Neuronal stem cell (in vitro differentiated cells): Measurements from ENCODE around the gene COG8.

Source experiments
- DNase-seq: peaks from one replicate; pipeline ENCODE4 v3.0.0-alpha.2; 2013; ENCODE audit warnings: low spot score
- H2AFZ ChIP-seq: one replicate; pipeline ENCODE4 v1.6.1; 2013; ENCODE audit warnings: mild to moderate bottlenecking, low read length, inconsistent platforms
- H2AK5ac ChIP-seq: 2 replicates; pipeline ENCODE4 v1.6.1; 2013; ENCODE audit warnings: low read depth, mild to moderate bottlenecking, inconsistent platforms, low read length, moderate library complexity, mixed read lengths
- H2BK120ac ChIP-seq: 2 replicates; pipeline ENCODE4 v1.6.1; 2013; ENCODE audit warnings: low read depth, mild to moderate bottlenecking, inconsistent platforms, low read length, moderate library complexity, mixed read lengths
- H2BK12ac ChIP-seq: one replicate; pipeline ENCODE4 v1.6.1; 2013; ENCODE audit warnings: low read length, inconsistent platforms
- H2BK15ac ChIP-seq: 2 replicates; pipeline ENCODE4 v1.6.1; 2013; ENCODE audit warnings: mild to moderate bottlenecking, low read length, inconsistent platforms, mixed read lengths
- H2BK5ac ChIP-seq: one replicate; pipeline ENCODE4 v1.6.1; 2013; ENCODE audit warnings: inconsistent platforms, mild to moderate bottlenecking, low read length, moderate library complexity
- H3K14ac ChIP-seq: one replicate; pipeline ENCODE4 v1.6.1; 2013; ENCODE audit warnings: low read length, inconsistent platforms
- H3K18ac ChIP-seq: 2 replicates; pipeline ENCODE4 v1.6.1; 2013; ENCODE audit warnings: low read length, inconsistent platforms
- H3K23ac ChIP-seq: 2 replicates; pipeline ENCODE4 v1.6.1; 2013; ENCODE audit warnings: low read depth, mild to moderate bottlenecking, mixed read lengths, low read length, inconsistent platforms; ENCODE audit not compliant: poor library complexity
- H3K27ac ChIP-seq: replicated peaks from 3 replicates; pipeline ENCODE4 v1.5.1; 2013; ENCODE audit warnings: low read length, inconsistent platforms
- H3K27me3 ChIP-seq, 3 experiments: 2 replicates each; pipeline ENCODE4 v1.6.1; 2013; ENCODE audit warnings: low read length in 3 of 3, mild to moderate bottlenecking in 2 of 3, inconsistent platforms in 1 of 3, low read depth in 1 of 3, mixed read lengths in 1 of 3, moderate library complexity in 1 of 3; ENCODE audit not compliant: control insufficient read depth in 3 of 3, insufficient read depth in 3 of 3
- H3K36me3 ChIP-seq, 2 donors: replicated peaks in 1 of 2; 2 replicates each; pipeline ENCODE4 v1.6.1; 2013; ENCODE audit warnings: low read length in 2 of 2; ENCODE audit not compliant: control insufficient read depth in 2 of 2, insufficient read depth in 2 of 2
- H3K4ac ChIP-seq: 2 replicates; pipeline ENCODE4 v1.6.1; 2013; ENCODE audit warnings: inconsistent platforms, mild to moderate bottlenecking, low read length, moderate library complexity
- H3K4me1 ChIP-seq, 2 donors: 1 replicate in 1 of 2; 2 replicates in 1 of 2; pipeline ENCODE4 v1.6.1; 2013; ENCODE audit warnings: low read length in 2 of 2, low read depth in 1 of 2; ENCODE audit not compliant: control insufficient read depth in 2 of 2, insufficient read depth in 1 of 2
- H3K4me2 ChIP-seq: one replicate; pipeline ENCODE4 v1.6.1; 2013; ENCODE audit warnings: mild to moderate bottlenecking, low read length, inconsistent platforms; ENCODE audit not compliant: insufficient read depth, poor library complexity, severe bottlenecking
- H3K4me3 ChIP-seq, 2 donors: 2 replicates each; pipeline ENCODE4 v1.5.1; 2013; ENCODE audit warnings: low read length in 2 of 2, mild to moderate bottlenecking in 2 of 2, inconsistent platforms in 1 of 2, moderate library complexity in 1 of 2
- H3K79me1 ChIP-seq: one replicate; pipeline ENCODE4 v1.6.1; 2013; ENCODE audit warnings: low read depth, mild to moderate bottlenecking, inconsistent platforms, low read length, moderate library complexity
- H3K9ac ChIP-seq: one replicate; pipeline ENCODE4 v1.6.1; 2013; ENCODE audit warnings: mild to moderate bottlenecking, low read depth, low read length, inconsistent platforms; ENCODE audit not compliant: poor library complexity
- H3K9me3 ChIP-seq, 2 donors: replicated peaks in 1 of 2; 2 replicates each; pipeline versions ENCODE3 to v1.6.1; 2013; ENCODE audit warnings: low read length in 2 of 2, mild to moderate bottlenecking in 2 of 2, inconsistent platforms in 1 of 2, low read depth in 1 of 2, mixed read lengths in 1 of 2, moderate library complexity in 1 of 2; ENCODE audit not compliant: control insufficient read depth in 2 of 2, insufficient read depth in 1 of 2
- H4K8ac ChIP-seq: one replicate; pipeline ENCODE4 v1.6.1; 2013; ENCODE audit warnings: low read depth, mild to moderate bottlenecking, inconsistent platforms, low read length, moderate library complexity
- H4K91ac ChIP-seq: one replicate; pipeline ENCODE4 v1.6.1; 2013; ENCODE audit warnings: low read length, low read depth, mild to moderate bottlenecking, inconsistent platforms; ENCODE audit not compliant: poor library complexity
- WGBS, 2 donors: extraction: QIAGEN DNeasy Blood & Tissue Kit; methylation state at CpG; one replicate each; pipeline ENCODE4 v1.1.7; 2013; ENCODE audit warnings: missing lambda C conversion rate in 2 of 2, mixed read lengths in 1 of 2; ENCODE audit not compliant: insufficient read length in 2 of 2, insufficient replicate concordance in 1 of 2; ENCODE audit errors: extremely low coverage in 2 of 2; 5-methylcytosine and 5-hydroxymethylcytosine counted together

The COG8 gene

DNA sequence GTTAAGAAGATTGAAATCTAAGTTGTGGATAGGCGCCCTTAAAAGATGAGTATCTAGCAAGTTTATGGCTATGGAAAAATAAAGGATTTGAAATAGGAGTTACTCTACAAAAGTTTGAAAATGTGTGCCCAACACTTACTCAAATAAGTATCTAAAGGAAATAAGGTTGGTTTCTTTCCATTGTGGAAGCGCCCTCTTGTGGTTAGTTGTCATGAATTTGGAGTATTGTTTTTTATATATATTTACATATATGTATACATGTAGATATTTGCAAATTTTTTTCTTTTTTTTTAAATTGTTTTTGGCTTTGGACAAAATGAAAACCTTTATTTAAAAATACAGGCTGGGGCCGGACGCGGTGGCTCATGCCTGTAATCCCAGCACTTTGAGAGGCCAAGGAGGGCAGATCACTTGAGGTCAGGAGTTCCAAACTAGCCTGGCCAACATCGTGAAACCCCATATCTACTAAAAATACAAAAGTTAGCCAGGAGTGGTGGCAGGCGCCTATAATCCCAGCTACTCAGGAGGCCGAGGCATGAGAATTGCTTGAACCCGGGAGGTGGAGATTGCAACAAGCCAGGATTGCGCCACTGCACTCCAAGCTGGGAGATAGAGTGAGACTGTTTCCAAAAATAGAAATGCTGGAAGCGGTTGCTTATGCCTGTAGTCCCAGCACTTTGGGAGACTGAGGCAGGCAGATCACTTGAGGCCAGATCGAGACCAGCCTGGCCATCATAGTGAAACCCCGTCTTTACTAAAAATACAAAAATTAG is 52.2 kb downstream of the COG8 start:
- Histone ChIP-seq H2BK15ac (no peak overlapping the region), H3K14ac (no peak overlapping the region), H3K27ac (no peak overlapping the region), H3K4me1 (no peaks in the 10 kb centered on the region), H2BK12ac (no peak overlapping the region), H4K8ac (no peak overlapping the region), H3K36me3 (peaks cover 13 to 79% of the 10 kb centered on the region in 2 donors), H3K4me2 (no peak overlapping the region), H3K79me1 (no peaks in the 10 kb centered on the region), H3K18ac (no peak overlapping the region), H2AFZ (no peak overlapping the region), H2BK120ac (no peak overlapping the region), H2BK5ac (no peak overlapping the region), H3K27me3 (no peaks in the 10 kb centered on the region), H3K4me3 (no peak overlapping the region), H3K9ac (no peak overlapping the region), H3K4ac (no peak overlapping the region), H3K23ac (no peak overlapping the region), H2AK5ac (no peak overlapping the region), H3K9me3 (no peaks in the 10 kb centered on the region), H4K91ac (no peak overlapping the region)
- DNase-seq: peak; percentile 18
- no CpG with 5 or more reads among the region's 13 CpGs for WGBS, 2 donors

DNA sequence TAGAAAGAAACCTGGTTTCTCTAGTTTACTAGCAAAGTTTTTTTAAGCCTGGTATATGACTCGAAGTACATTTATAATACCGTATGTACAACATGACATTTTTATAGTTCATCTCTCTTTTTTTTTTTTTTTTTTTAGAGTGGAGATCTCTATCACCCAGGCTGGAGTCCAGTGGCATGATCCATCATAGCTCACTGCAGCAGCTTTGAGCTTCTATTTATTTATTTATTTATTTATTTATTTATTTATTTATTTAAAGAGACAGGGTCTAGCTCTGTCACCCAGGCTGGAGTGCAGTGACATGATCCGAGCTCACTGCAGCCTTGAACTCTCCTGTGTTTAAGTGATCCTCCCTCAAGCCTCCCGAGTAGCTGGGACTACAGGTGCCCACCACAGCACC is 54.1 kb downstream of the COG8 start:
- Histone ChIP-seq H3K18ac (no peak overlapping the region), H4K91ac (no peak overlapping the region), H3K27me3 (no peaks in the 10 kb centered on the region), H3K4me3 (no peak overlapping the region), H3K79me1 (no peaks in the 10 kb centered on the region), H3K27ac (no peak overlapping the region), H3K9me3 (no peaks in the 10 kb centered on the region), H2BK15ac (no peak overlapping the region), H2AK5ac (no peak overlapping the region), H3K9ac (no peak overlapping the region), H2BK5ac (no peak overlapping the region), H4K8ac (no peak overlapping the region), H3K36me3 (peaks cover 11 to 67% of the 10 kb centered on the region in 2 donors), H3K4ac (no peak overlapping the region), H3K14ac (no peak overlapping the region), H3K23ac (no peak overlapping the region), H2AFZ (no peak overlapping the region), H2BK120ac (no peak overlapping the region), H2BK12ac (no peak overlapping the region), H3K4me2 (no peak overlapping the region), H3K4me1 (no peaks in the 10 kb centered on the region)
- WGBS, 2 donors: no CpG with 5 or more reads among the region's 4 CpGs
- no peak for DNase-seq

GRCh38 chr16:69283851-69284250 is 55.5 kb downstream of the COG8 start:
- no peak overlapping the region for H2BK120ac ChIP-seq
- no peak overlapping the region for H3K27ac ChIP-seq
- H2BK15ac ChIP-seq: no peak overlapping the region
- H4K91ac ChIP-seq: no peak overlapping the region
- no peak overlapping the region for H2AFZ ChIP-seq
- no peaks in the 10 kb centered on the region for H3K9me3 ChIP-seq
- H3K36me3 ChIP-seq: peaks cover 11 to 62% of the 10 kb centered on the region in 2 donors
- no peak overlapping the region for H3K4me2 ChIP-seq
- H3K9ac ChIP-seq: no peak overlapping the region
- no peak overlapping the region for H3K18ac ChIP-seq
- H3K27me3 ChIP-seq: no peaks in the 10 kb centered on the region
- WGBS, 2 donors: no CpG with 5 or more reads among the region's 4 CpGs
- no peaks in the 10 kb centered on the region for H3K79me1 ChIP-seq
- no peak overlapping the region for H3K4ac ChIP-seq
- no peaks in the 10 kb centered on the region for H3K4me1 ChIP-seq
- no peak overlapping the region for H3K14ac ChIP-seq
- no peak overlapping the region for H4K8ac ChIP-seq
- H3K23ac ChIP-seq: no peak overlapping the region
- no peak for DNase-seq
- no peak overlapping the region for H3K4me3 ChIP-seq
- no peak overlapping the region for H2BK5ac ChIP-seq
- H2AK5ac ChIP-seq: no peak overlapping the region
- H2BK12ac ChIP-seq: no peak overlapping the region

DNA sequence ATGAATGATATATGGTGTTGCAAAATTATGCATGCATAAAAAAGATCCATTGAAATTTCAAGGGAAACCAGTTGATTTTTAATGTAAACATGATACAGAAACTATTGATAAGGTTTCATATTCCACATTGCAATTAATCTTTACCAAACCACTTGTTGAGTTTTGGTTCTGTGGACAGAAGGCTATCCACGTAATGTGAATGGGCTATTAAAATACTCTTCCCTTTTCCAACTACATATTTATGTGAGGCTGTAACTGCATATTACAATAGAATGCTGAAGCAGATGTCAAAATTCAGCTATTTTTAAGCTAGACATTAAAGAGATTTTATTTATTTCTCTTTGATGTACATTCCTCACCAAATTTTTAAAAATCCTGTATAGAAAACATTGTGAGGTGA is 62.0 kb downstream of the COG8 start:
- no peaks in the 10 kb centered on the region for H3K27me3 ChIP-seq
- WGBS, 2 donors: no CpG with 5 or more reads among the region's 1 CpG
- no peak overlapping the region for H3K4me2 ChIP-seq
- no peak overlapping the region for H2BK120ac ChIP-seq
- H3K23ac ChIP-seq: no peak overlapping the region
- H3K18ac ChIP-seq: no peak overlapping the region
- H2BK5ac ChIP-seq: no peak overlapping the region
- H4K8ac ChIP-seq: no peak overlapping the region
- DNase-seq: no peak
- no peak overlapping the region for H2BK12ac ChIP-seq
- no peaks in the 10 kb centered on the region for H3K9me3 ChIP-seq
- no peak overlapping the region for H3K9ac ChIP-seq
- no peak overlapping the region for H2AFZ ChIP-seq
- no peak overlapping the region for H3K4ac ChIP-seq
- no peak overlapping the region for H3K14ac ChIP-seq
- H3K4me3 ChIP-seq: no peak overlapping the region
- H2AK5ac ChIP-seq: no peak overlapping the region
- H2BK15ac ChIP-seq: no peak overlapping the region
- H4K91ac ChIP-seq: no peak overlapping the region
- no peaks in the 10 kb centered on the region for H3K4me1 ChIP-seq
- no peaks in the 10 kb centered on the region for H3K79me1 ChIP-seq
- H3K27ac ChIP-seq: no peak overlapping the region
- peaks cover 3 to 46% of the 10 kb centered on the region in 2 donors for H3K36me3 ChIP-seq
